NCI-H187 (cell line): ENCODE measurements around the gene TANC1.
"Not testable (repeated sequence)": the region's sequence is repeated elsewhere in the genome, so short reads cannot be mapped to it uniquely, and the experiment has no call there.

Experiments used
- DNase-seq, 2 experiments: peaks; one replicate each; lab custom pipeline; 2025; lab: John Stamatoyannopoulos, UW

TANC1 gene

GRCh38 chr2:159029936-159030335 lies 61.5 kb downstream of the TANC1 start:
- no peak for DNase-seq

GRCh38 chr2:159030674-159031380 lies 62.4 kb downstream of the TANC1 start:
- DNase-seq = no peak

DNA sequence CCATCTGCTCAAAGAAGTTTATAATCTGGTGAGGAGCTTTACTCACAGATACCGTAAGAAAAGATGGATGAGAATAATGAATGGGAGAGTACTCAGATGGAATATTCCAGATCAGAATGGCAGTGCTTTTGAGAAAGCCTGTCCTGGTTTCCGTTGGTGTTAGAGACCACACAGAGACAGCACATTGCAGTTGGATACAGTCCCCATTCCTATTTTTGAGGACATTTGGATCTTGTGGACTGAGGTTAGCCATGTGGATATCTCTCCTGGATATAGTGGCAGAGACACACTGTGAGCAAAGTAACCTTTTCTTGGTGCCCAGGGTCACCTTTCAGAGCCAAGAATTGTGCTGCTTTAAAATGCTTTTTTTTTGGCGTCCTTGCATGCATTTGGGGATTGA lies 63.7 kb downstream of the TANC1 start:
- no peak for DNase-seq

DNA sequence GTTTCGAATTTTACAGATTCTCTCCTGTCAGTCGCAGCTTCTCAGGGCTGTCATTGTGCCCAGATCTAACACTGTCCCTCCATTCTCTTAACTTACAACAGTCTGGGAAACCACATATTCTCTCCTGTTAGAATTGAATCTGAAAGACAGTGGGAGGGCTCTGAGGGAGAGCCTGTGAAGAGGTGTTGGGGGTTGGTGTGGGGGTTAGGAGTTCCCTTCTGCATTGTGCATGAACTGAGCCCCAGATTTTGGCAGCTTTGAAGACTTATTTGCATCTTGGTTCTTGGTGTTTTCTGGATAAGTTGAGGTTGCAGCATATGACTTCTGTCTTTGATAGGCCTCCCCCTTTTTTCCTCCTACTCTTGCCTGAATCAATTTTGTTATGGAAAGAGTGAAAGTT lies 64.1 kb downstream of the TANC1 start:
- no peak for DNase-seq

GRCh38 chr2:159034713-159035112 lies 66.3 kb downstream of the TANC1 start:
- peak; percentile 19 to 23 for DNase-seq

- peak; percentile 14 to 50 for DNase-seq
Observed at GRCh38 chr2:159035790-159036411, 67.5 kb downstream of the TANC1 start.

DNA sequence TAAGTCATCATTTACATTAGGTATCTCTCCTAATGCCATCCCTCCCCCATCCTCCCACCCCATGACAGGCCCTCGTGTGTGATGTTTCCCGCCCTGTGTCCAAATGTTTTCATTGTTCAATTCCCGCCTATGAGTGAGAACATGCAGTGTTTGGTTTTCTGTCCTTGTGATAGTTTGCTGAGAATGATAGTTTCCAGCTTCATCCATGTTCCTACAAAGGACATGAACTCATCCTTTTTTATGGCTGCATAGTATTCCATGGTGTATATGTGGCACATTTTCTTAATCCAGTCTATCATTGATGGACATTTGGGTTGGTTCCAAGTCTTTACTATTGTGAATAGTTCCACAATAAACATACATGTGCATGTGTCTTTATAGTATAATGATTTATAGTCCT lies 68.0 kb downstream of the TANC1 start:
- not testable (repeated sequence) for DNase-seq

GRCh38 chr2:159041328-159041727 lies 72.9 kb downstream of the TANC1 start:
- not testable (repeated sequence) for DNase-seq

DNA sequence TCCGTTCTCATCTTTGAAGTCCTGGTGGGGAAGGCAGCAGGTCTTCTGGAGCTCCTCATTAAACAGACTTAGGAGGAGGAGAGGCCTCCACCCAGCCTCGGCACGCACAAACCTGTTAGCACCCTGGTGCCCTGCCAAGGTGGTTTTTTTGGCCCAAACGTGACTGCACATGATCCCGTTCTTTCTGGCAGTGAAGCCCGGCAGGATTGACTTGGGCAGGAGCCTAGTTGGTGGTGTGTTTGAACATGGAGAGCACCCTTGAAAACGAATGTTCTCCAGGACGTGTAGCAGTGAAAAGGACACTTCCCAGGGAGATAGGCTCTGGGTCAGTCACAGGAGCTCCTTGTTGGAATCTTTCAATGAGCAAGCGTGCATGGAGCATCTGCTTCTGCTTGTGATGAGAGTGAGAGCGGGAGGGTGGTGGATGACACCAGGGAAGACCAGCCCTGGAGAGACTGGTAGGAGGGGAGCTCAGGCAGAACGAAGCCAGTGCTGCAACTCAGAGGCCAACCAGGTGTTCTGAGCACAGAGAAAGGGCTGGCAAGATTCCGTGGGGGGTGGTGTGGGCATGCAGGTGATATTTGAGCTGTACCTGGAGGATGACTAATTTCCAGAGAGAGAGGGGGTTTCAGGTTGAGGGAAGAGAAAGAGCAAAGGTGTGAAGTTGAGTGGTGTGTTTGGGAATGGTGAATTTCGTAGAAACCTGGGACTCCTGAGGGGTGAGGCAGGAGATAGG lies 73.8 kb downstream of the TANC1 start:
- DNase-seq = no peak

GRCh38 chr2:159043710-159044109 lies 75.3 kb downstream of the TANC1 start:
- DNase-seq = no peak

DNA sequence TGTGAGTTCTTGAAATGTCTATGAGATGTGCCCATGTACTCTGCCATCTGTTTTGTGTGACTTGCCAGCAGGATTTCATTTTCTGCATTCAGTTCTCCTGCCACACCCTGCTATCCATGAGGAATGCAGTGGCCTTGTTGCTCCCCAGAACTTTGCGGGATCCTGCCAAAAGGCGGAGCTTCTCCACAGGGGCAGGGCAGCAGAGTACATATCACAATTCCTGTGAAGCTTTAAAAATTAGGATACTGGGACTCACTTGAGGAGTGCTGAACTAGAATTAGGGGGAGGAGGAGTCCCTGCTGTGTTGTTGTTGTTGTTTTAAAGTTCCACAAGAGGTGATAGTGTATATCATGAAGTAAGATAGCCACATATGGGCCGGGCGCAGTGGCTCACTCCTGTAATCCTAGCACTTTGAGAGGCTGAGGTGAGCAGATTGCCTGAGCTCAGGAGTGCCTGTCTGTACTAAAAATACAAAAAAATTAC lies 76.4 kb downstream of the TANC1 start:
- no peak for DNase-seq

- DNase-seq = no peak
Observed at GRCh38 chr2:159045545-159046454, 77.4 kb downstream of the TANC1 start.

GRCh38 chr2:159046966-159047365 lies 78.5 kb downstream of the TANC1 start:
- no peak for DNase-seq

DNA sequence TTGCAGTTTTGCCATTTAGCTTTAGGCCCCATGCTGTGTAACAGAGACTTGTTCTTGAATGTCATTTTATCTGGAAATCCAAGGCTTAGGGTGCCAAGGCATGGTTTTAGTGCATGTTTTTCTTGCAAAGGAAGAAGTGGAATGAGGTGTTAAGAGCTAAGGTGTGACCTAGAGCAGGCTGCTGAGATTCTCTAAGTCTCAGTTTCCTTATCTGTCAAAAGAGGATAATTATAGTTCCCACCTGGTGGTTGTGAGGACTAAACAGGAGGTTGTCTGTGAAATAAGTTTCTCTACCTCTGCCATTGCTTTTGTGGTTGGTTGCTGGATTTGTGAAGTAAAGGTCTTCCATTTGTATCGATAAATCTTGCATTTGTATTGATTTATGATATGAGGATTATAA lies 82.0 kb downstream of the TANC1 start:
- DNase-seq = no peak

DNA sequence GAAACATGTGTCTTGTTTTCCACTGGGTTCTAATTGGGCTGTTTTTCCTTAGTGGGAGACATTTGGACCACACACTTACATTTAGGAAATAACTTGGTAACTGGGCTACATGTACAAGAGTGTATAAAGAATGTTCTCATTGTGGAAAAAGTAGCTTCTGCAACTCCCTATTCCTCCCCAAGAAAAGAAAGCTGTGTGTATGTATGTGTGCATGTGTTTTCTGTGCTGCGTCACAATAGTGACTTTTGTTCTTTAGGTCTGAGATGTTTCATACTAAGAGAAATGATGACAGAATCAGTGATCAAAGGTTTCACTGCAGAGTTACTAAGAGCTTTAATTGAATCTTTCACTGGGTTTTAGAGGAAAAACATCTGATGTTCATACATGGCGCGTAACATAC lies 82.7 kb downstream of the TANC1 start:
- DNase-seq = no peak

DNA sequence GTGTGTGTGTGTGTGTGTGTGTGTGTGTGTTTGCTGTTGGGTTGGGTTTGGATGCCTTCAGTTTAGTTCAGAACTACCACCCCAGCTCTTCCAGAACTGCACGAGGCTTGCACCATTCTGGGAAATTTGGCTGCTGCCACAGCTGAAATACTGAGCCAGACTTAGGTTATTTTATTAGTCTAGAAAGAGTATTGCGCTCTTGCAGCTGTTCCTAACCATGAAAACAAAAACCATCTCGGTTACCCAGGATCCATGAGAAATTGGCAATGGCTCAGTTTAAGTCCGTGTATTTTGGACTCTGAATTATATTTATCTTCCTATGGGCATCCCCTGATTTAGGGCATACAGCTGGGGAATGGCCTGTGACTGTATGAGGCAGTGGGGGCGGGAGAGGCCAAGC lies 83.2 kb downstream of the TANC1 start:
- no peak for DNase-seq

DNA sequence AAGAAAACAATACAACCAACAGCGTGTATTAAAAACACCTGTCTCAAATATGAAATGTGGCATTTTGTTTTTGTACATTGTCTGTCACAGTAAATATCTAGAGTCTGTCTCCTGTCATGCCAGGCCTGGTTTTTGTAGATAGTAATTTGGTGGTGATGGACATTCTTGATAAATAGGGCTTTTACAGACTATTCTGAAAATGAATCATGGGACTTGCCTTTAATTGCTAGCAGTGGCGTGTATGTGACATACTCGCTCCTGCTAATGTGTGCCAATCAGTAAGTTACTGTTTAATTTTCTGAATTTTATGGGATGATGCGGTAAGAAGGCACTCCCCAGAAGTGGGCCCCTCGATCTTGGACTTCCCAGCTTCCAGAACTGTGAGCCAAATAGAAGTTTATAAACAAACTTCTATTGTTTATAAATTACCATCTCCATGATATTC lies 83.7 kb downstream of the TANC1 start:
- no peak for DNase-seq

- no peak for DNase-seq
Observed at GRCh38 chr2:159053161-159054031, 85.0 kb downstream of the TANC1 start.

DNA sequence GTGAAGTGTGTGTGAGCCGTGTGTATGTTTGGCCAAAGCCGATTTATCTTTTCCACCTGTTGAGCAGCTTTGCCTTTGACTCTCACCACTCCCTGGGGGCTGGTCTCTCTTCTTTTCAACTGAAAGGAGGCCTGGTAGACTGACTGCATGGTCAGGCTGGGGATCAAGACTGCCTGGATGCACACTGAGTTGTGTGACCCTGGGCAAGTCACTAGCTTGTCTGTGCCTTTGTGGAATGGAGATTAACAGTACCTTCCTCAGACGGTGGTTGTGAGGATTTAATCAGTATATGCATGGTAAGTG lies 85.5 kb downstream of the TANC1 start:
- no peak for DNase-seq

- no peak for DNase-seq
Observed at GRCh38 chr2:159054985-159055384, 86.5 kb downstream of the TANC1 start.

- no peak for DNase-seq
Observed at GRCh38 chr2:159060518-159060917, 92.1 kb downstream of the TANC1 start.
